Sigmoid colon (tissue), 4 donors: ENCODE results near the gene FCAMR.

ENCODE experiments used
- CTCF ChIP-seq, 4 experiments: fragments of 450-650 bp in 3 of 4; fragments of 200-600 bp in 1 of 4; IDR thresholded peaks; one replicate each; pipeline ENCODE4 v1.5.1; 2016 to 2019; ENCODE audit warnings: antibody characterized with exemption in 4 of 4, mild to moderate bottlenecking in 3 of 4, moderate library complexity in 2 of 4
- POLR2A ChIP-seq, 2 donors: fragments of 450-650 bp; IDR thresholded peaks; one replicate each; pipeline ENCODE4 v1.6.1; 2016; ENCODE audit warnings: antibody characterized with exemption in 2 of 2, mild to moderate bottlenecking in 2 of 2, moderate library complexity in 2 of 2
- POLR2AphosphoS5 ChIP-seq, 4 donors: sonication (generic); formaldehyde crosslinking; IDR thresholded peaks; one replicate each; pipeline ENCODE4 v1.6.1; 2017; ENCODE audit warnings: antibody characterized with exemption in 4 of 4

- TF ChIP-seq POLR2AphosphoS5 (IDR thresholded peaks at IDR 0.05) (no peak), CTCF (IDR thresholded peaks at IDR 0.05) (no peak), POLR2A (IDR thresholded peaks at IDR 0.05) (no peak)
These were observed 47.6 kb upstream of the FCAMR start for GRCh38 chr1:207017615-207018559.
